HepG2 (cell line): ENCODE results near the gene ALK. TPM values are rescaled to one million over a fixed set of nuclear protein-coding genes. Genes with fewer than 3 reads are reported as not detected.

ENCODE experiments used
- ATAC-seq: fragments of 200-7000 bp; cut with Tn5 transposase; 3 replicates; pipeline ENCODE4 v1.9.1; 2020; ENCODE audit warnings: mild to moderate bottlenecking, moderate library complexity
- BruUV-seq: library from RNA; stranded (reverse); fragments of 400-500 nt; replicated peaks from 2 replicates; lab custom pipeline; 2021; lab: Mats Ljungman, UMichigan
- CTCF ChIA-PET: fragments of 300-600 bp; formaldehyde crosslinking; extraction: SDS; loops from one replicate; lab custom pipeline; 2021; ENCODE audit warnings: low total read pairs, inconsistent platforms, low intra/inter-chr PET ratio; lab: Yijun Ruan, JAX
- POLR2A ChIA-PET: fragments of 350-600 bp; sonication (Branson Sonifier 250); formaldehyde crosslinking; loops from one replicate; lab custom pipeline; 2020; ENCODE audit warnings: antibody characterized with exemption, inconsistent platforms; lab: Yijun Ruan, JAX
- DNase-seq: peaks from one replicate; pipeline ENCODE4 v3.0.0-alpha.2; 2015; ENCODE audit warnings: low spot score
- FAIRE-seq: peaks from 3 replicates; lab custom pipeline; 2011; peaks lifted over from hg19 to GRCh38; lab: Jason Lieb, UNC
- H2AFZ ChIP-seq: one replicate; pipeline ENCODE4 v1.6.1; 2011; ENCODE audit warnings: low read length, inconsistent platforms
- H3K27ac ChIP-seq: fragments of 300-600 bp; 3 replicates; pipeline ENCODE4 v1.8.0; 2011; ENCODE audit warnings: mixed run types, mild to moderate bottlenecking, mixed read lengths, low read length, inconsistent platforms; ENCODE audit not compliant: insufficient read depth; ENCODE audit errors: extremely low read length
- H3K27me3 ChIP-seq, 2 experiments: fragments of 200-600 bp in 1 of 2; 2 replicates in 1 of 2; 3 replicates in 1 of 2; pipeline versions ENCODE4 v1.6.0 to v1.8.0; 2011; ENCODE audit warnings: low read length in 2 of 2, mild to moderate bottlenecking in 2 of 2, moderate library complexity in 2 of 2, inconsistent platforms in 1 of 2; ENCODE audit not compliant: insufficient read depth in 2 of 2, control insufficient read depth in 1 of 2
- H3K36me3 ChIP-seq, 2 experiments: fragments of 200-600 bp in 1 of 2; replicated peaks in 1 of 2; 2 replicates in 1 of 2; 3 replicates in 1 of 2; pipeline versions ENCODE4 v1.5.1 to v1.8.0; 2011; ENCODE audit warnings: low read length in 2 of 2, inconsistent platforms in 1 of 2; ENCODE audit not compliant: insufficient read depth in 2 of 2, control insufficient read depth in 1 of 2
- H3K4me1 ChIP-seq: 2 replicates; pipeline ENCODE4 v1.5.1; 2012; ENCODE audit warnings: low read length, inconsistent platforms; ENCODE audit not compliant: insufficient read depth
- H3K4me2 ChIP-seq: 2 replicates; pipeline ENCODE4 v1.6.0; 2011; ENCODE audit warnings: low read depth, low read length, inconsistent platforms
- H3K4me3 ChIP-seq, 3 experiments: fragments of 200-600 bp in 1 of 3; sonication (generic), shearing (Covaris generic) in 1 of 3; replicated peaks in 1 of 3; 2 replicates each; pipeline ENCODE4 v1.5.1; 2011 to 2016; ENCODE audit warnings: low read length in 3 of 3, inconsistent platforms in 2 of 3, low read depth in 2 of 3, mild to moderate bottlenecking in 2 of 3, control low read depth in 1 of 3, mixed read lengths in 1 of 3; ENCODE audit not compliant: insufficient read depth in 1 of 3
- H3K79me2 ChIP-seq: one replicate; pipeline ENCODE4 v1.6.1; 2011; ENCODE audit warnings: low read length, inconsistent platforms; ENCODE audit not compliant: insufficient read depth
- H3K9ac ChIP-seq: 2 replicates; pipeline ENCODE4 v1.6.0; 2011; ENCODE audit warnings: mild to moderate bottlenecking, low read depth, low read length, inconsistent platforms; ENCODE audit not compliant: insufficient read depth
- H3K9me3 ChIP-seq: 2 replicates; pipeline ENCODE4 v1.5.1; 2012; ENCODE audit warnings: mild to moderate bottlenecking, low read length
- H4K20me1 ChIP-seq: 2 replicates; pipeline ENCODE4 v1.6.0; 2011; ENCODE audit warnings: inconsistent platforms, mild to moderate bottlenecking, low read length, moderate library complexity; ENCODE audit not compliant: insufficient read depth
- CEBPG ChIP-seq: IDR thresholded peaks from 2 replicates; pipeline ENCODE4 v1.6.1; 2016
- DR1 ChIP-seq: sonication (generic); formaldehyde crosslinking; IDR thresholded peaks from 2 replicates; pipeline ENCODE4 v1.8.0; 2021; ENCODE audit warnings: mild to moderate bottlenecking, missing genetic modification reagents, inconsistent platforms
- GATAD2A ChIP-seq: IDR thresholded peaks from 2 replicates; pipeline ENCODE4 v1.6.1; 2016
- HMG20B ChIP-seq: conservative IDR thresholded peaks from 2 replicates; pipeline ENCODE4 v1.6.1; 2016; ENCODE audit warnings: missing genetic modification reagents, missing compliant biosample characterization
- HOXA9 ChIP-seq: sonication (generic); formaldehyde crosslinking; IDR thresholded peaks from 2 replicates; pipeline ENCODE4 v1.8.1; 2022; ENCODE audit warnings: missing genetic modification reagents, mild to moderate bottlenecking, moderate library complexity, borderline replicate concordance
- ZNF143 ChIP-seq: sonication (generic); formaldehyde crosslinking; IDR thresholded peaks from 2 replicates; pipeline ENCODE4 v1.4.0; 2020; ENCODE audit warnings: missing genetic modification reagents
- whole genome bisulfite sequencing: methylation state at CpG from one replicate; pipeline ENCODE4 v1.1.6; 2017; ENCODE audit warnings: low lambda C conversion rate; 5-methylcytosine and 5-hydroxymethylcytosine counted together
- in situ Hi-C: cut with HindIII; loops from 2 replicates; pipeline ENCODE4 v1.10.0; 2017; ENCODE audit warnings: low pct_unique_long_range_greater_than_20kb; ENCODE audit not compliant: extremely low pct_ligation_motif_present
- intact Hi-C: fragments of 100-400 bp; cut with micrococcal nuclease; formaldehyde crosslinking; loops from one replicate; pipeline ENCODE4 v1.10.0; 2022; ENCODE audit not compliant: unreplicated experiment
- polyA plus RNA-seq, 8 experiments: library from polyadenylated mRNA; depleted of rRNA in 3 of 8; stranded (reverse) in 7 of 8; unstranded in 1 of 8; fragments of >200 nt; fragmentation: Illumina TruSeq in 4 of 8; extraction: Trizol in 4 of 8; gene quantifications; 2 replicates each; pipeline versions ENCODE4 v1.2.1 to v1.2.3, GENCODE V29; 2011 to 2016; ENCODE audit warnings: low read depth in 4 of 8, missing spikeins in 1 of 8, mixed read lengths in 1 of 8; ENCODE audit not compliant: insufficient read depth in 1 of 8
- total RNA-seq, 5 experiments: library from RNA; depleted of rRNA; stranded (reverse); fragments of >200 nt; fragmentation: Illumina TruSeq; extraction: Trizol; gene quantifications; 2 replicates each; pipeline ENCODE4 v1.2.3, GENCODE V29; 2016; ENCODE audit warnings: low read depth in 1 of 5
- TF ChIP-seq, protein P1 (sequence below): sonication (generic); formaldehyde crosslinking; conservative IDR thresholded peaks from 2 replicates; pipeline ENCODE4 v1.4.0; 2020; ENCODE audit warnings: mild to moderate bottlenecking, missing genetic modification reagents, moderate library complexity

Gene ALK
- total and polyA plus RNA-seq, 2 of the 13 experiments (the other 11 are each of a cell fraction or from before 2014, with no cell fraction given) = not detected

DNA sequence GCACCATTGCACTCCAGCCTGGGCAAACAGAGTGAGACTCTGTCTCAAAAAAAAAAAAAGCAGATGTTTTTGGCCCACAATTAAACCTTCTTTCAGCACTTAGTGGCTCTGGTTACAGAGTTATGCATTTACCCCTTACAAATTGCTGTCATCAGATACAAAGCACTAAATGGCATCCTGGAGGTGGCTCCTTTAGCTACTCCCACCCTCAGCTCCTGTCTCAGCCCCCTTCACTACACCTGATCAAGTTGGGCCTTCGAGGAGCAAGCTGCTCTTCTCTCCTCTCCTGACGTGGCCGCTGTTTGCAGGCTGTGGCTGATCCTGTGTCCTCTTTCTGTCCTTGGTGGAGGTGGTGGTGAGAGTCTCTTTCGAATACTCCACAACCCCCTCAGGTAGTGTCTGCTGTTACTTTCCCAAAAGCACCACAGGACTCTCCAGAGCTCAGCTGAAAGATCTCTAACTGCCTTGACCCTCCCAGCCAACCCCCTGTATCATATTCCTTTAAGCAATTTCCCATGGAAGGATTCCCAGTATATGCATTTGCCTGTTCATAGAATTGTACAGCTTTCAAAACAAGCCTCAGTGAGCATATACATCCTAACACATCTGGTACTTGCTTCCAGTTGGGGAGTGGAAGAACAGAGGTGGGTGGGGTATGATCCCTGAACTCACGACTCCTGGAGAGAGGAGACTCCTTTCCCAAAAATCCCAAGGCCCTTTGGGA, 520.3 kb downstream of the ALK start:
- FAIRE-seq (no peak), ATAC-seq (no peak), DNase-seq (no peak)
- H3K27ac ChIP-seq = no peak overlapping the region
- no peaks in the 10 kb centered on the region for H4K20me1 ChIP-seq
- H3K9me3 ChIP-seq = no peaks in the 10 kb centered on the region
- H3K4me3 ChIP-seq = no peak overlapping the region
- no TSS peak for BruUV-seq
- 2% methylated on average over 5 of the region's 5 CpGs for WGBS
- in situ Hi-C loops (no loop called here), intact Hi-C loops (no loop called here)
- CTCF ChIA-PET = no interaction called here
- H3K4me2 ChIP-seq = no peak overlapping the region
- no peaks in the 10 kb centered on the region for H3K79me2 ChIP-seq
- H3K9ac ChIP-seq = no peak overlapping the region
- POLR2A ChIA-PET = no interaction called here
- TF ChIP-seq CEBPG (CRISPR knock-in tag) = no peak
- no peak for TF ChIP-seq GATAD2A (CRISPR knock-in tag)
- no peak for TF ChIP-seq HMG20B
- TF ChIP-seq, protein P1, sequence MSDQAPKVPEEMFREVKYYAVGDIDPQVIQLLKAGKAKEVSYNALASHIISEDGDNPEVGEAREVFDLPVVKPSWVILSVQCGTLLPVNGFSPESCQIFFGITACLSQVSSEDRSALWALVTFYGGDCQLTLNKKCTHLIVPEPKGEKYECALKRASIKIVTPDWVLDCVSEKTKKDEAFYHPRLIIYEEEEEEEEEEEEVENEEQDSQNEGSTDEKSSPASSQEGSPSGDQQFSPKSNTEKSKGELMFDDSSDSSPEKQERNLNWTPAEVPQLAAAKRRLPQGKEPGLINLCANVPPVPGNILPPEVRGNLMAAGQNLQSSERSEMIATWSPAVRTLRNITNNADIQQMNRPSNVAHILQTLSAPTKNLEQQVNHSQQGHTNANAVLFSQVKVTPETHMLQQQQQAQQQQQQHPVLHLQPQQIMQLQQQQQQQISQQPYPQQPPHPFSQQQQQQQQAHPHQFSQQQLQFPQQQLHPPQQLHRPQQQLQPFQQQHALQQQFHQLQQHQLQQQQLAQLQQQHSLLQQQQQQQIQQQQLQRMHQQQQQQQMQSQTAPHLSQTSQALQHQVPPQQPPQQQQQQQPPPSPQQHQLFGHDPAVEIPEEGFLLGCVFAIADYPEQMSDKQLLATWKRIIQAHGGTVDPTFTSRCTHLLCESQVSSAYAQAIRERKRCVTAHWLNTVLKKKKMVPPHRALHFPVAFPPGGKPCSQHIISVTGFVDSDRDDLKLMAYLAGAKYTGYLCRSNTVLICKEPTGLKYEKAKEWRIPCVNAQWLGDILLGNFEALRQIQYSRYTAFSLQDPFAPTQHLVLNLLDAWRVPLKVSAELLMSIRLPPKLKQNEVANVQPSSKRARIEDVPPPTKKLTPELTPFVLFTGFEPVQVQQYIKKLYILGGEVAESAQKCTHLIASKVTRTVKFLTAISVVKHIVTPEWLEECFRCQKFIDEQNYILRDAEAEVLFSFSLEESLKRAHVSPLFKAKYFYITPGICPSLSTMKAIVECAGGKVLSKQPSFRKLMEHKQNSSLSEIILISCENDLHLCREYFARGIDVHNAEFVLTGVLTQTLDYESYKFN (CRISPR knock-in tag) = no peak
- no peak for TF ChIP-seq HOXA9 (CRISPR knock-in tag)
- TF ChIP-seq ZNF143 = no peak
- TF ChIP-seq DR1 = no peak
- H3K27me3 ChIP-seq = peaks cover 2 to 25% of the 10 kb centered on the region in 2 experiments; a peak in 4 of 5 replicates
- H2AFZ ChIP-seq = no peak overlapping the region
- H3K4me1 ChIP-seq = no peaks in the 10 kb centered on the region
- H3K36me3 ChIP-seq = no peaks in the 10 kb centered on the region
